ENCODE results near the gene UPK3BL1.
"Not testable (repeated sequence)": the region's sequence is repeated elsewhere in the genome, so short reads cannot be mapped to it uniquely, and the experiment has no call there.

- TF ChIP-seq POLR2A (IDR thresholded peaks at IDR 0.05; ENCODE audit: low read length); GATA1 (IDR thresholded peaks at IDR 0.05; ENCODE audit: low read depth, low read length): not testable (repeated sequence)
Observed at GRCh38 chr7:102671956-102672307, 29.3 kb upstream of the UPK3BL1 start.

All from erythroblast (primary cell).